HepG2 (cell line): ENCODE results near the gene PKP1. TPM values are rescaled to one million over a fixed set of nuclear protein-coding genes. Genes with fewer than 3 reads are reported as not detected.

ENCODE experiments used
- ATAC-seq: fragments of 200-7000 bp; cut with Tn5 transposase; 3 replicates; pipeline ENCODE4 v1.9.1; 2020; ENCODE audit warnings: mild to moderate bottlenecking, moderate library complexity
- BruUV-seq: library from RNA; stranded (reverse); fragments of 400-500 nt; replicated peaks from 2 replicates; lab custom pipeline; 2021; lab: Mats Ljungman, UMichigan
- CTCF ChIA-PET: fragments of 300-600 bp; formaldehyde crosslinking; extraction: SDS; loops from one replicate; lab custom pipeline; 2021; ENCODE audit warnings: low total read pairs, inconsistent platforms, low intra/inter-chr PET ratio; lab: Yijun Ruan, JAX
- POLR2A ChIA-PET: fragments of 350-600 bp; sonication (Branson Sonifier 250); formaldehyde crosslinking; loops from one replicate; lab custom pipeline; 2020; ENCODE audit warnings: antibody characterized with exemption, inconsistent platforms; lab: Yijun Ruan, JAX
- DNase-seq: peaks from one replicate; pipeline ENCODE4 v3.0.0-alpha.2; 2015; ENCODE audit warnings: low spot score
- FAIRE-seq: peaks from 3 replicates; lab custom pipeline; 2011; peaks lifted over from hg19 to GRCh38; lab: Jason Lieb, UNC
- H2AFZ ChIP-seq: one replicate; pipeline ENCODE4 v1.6.1; 2011; ENCODE audit warnings: low read length, inconsistent platforms
- H3K27ac ChIP-seq: fragments of 300-600 bp; 3 replicates; pipeline ENCODE4 v1.8.0; 2011; ENCODE audit warnings: mixed run types, mild to moderate bottlenecking, mixed read lengths, low read length, inconsistent platforms; ENCODE audit not compliant: insufficient read depth; ENCODE audit errors: extremely low read length
- H3K27me3 ChIP-seq, 2 experiments: fragments of 200-600 bp in 1 of 2; 2 replicates in 1 of 2; 3 replicates in 1 of 2; pipeline versions ENCODE4 v1.6.0 to v1.8.0; 2011; ENCODE audit warnings: low read length in 2 of 2, mild to moderate bottlenecking in 2 of 2, moderate library complexity in 2 of 2, inconsistent platforms in 1 of 2; ENCODE audit not compliant: insufficient read depth in 2 of 2, control insufficient read depth in 1 of 2
- H3K36me3 ChIP-seq, 2 experiments: fragments of 200-600 bp in 1 of 2; replicated peaks in 1 of 2; 2 replicates in 1 of 2; 3 replicates in 1 of 2; pipeline versions ENCODE4 v1.5.1 to v1.8.0; 2011; ENCODE audit warnings: low read length in 2 of 2, inconsistent platforms in 1 of 2; ENCODE audit not compliant: insufficient read depth in 2 of 2, control insufficient read depth in 1 of 2
- H3K4me1 ChIP-seq: 2 replicates; pipeline ENCODE4 v1.5.1; 2012; ENCODE audit warnings: low read length, inconsistent platforms; ENCODE audit not compliant: insufficient read depth
- H3K4me2 ChIP-seq: 2 replicates; pipeline ENCODE4 v1.6.0; 2011; ENCODE audit warnings: low read depth, low read length, inconsistent platforms
- H3K4me3 ChIP-seq, 3 experiments: fragments of 200-600 bp in 1 of 3; sonication (generic), shearing (Covaris generic) in 1 of 3; replicated peaks in 1 of 3; 2 replicates each; pipeline ENCODE4 v1.5.1; 2011 to 2016; ENCODE audit warnings: low read length in 3 of 3, inconsistent platforms in 2 of 3, low read depth in 2 of 3, mild to moderate bottlenecking in 2 of 3, control low read depth in 1 of 3, mixed read lengths in 1 of 3; ENCODE audit not compliant: insufficient read depth in 1 of 3
- H3K79me2 ChIP-seq: one replicate; pipeline ENCODE4 v1.6.1; 2011; ENCODE audit warnings: low read length, inconsistent platforms; ENCODE audit not compliant: insufficient read depth
- H3K9ac ChIP-seq: 2 replicates; pipeline ENCODE4 v1.6.0; 2011; ENCODE audit warnings: mild to moderate bottlenecking, low read depth, low read length, inconsistent platforms; ENCODE audit not compliant: insufficient read depth
- H3K9me3 ChIP-seq: 2 replicates; pipeline ENCODE4 v1.5.1; 2012; ENCODE audit warnings: mild to moderate bottlenecking, low read length
- H4K20me1 ChIP-seq: 2 replicates; pipeline ENCODE4 v1.6.0; 2011; ENCODE audit warnings: inconsistent platforms, mild to moderate bottlenecking, low read length, moderate library complexity; ENCODE audit not compliant: insufficient read depth
- STAG1 ChIP-seq: sonication (generic); formaldehyde crosslinking; IDR thresholded peaks from 2 replicates; pipeline ENCODE4 v1.4.0; 2020; ENCODE audit warnings: missing genetic modification reagents
- WGBS: methylation state at CpG from one replicate; pipeline ENCODE4 v1.1.6; 2017; ENCODE audit warnings: low lambda C conversion rate; 5-methylcytosine and 5-hydroxymethylcytosine counted together
- in situ Hi-C: cut with HindIII; loops from 2 replicates; pipeline ENCODE4 v1.10.0; 2017; ENCODE audit warnings: low pct_unique_long_range_greater_than_20kb; ENCODE audit not compliant: extremely low pct_ligation_motif_present
- intact Hi-C: fragments of 100-400 bp; cut with micrococcal nuclease; formaldehyde crosslinking; loops from one replicate; pipeline ENCODE4 v1.10.0; 2022; ENCODE audit not compliant: unreplicated experiment
- polyA plus RNA-seq, 8 experiments: library from polyadenylated mRNA; depleted of rRNA in 3 of 8; stranded (reverse) in 7 of 8; unstranded in 1 of 8; fragments of >200 nt; fragmentation: Illumina TruSeq in 4 of 8; extraction: Trizol in 4 of 8; gene quantifications; 2 replicates each; pipeline versions ENCODE4 v1.2.1 to v1.2.3, GENCODE V29; 2011 to 2016; ENCODE audit warnings: low read depth in 4 of 8, missing spikeins in 1 of 8, mixed read lengths in 1 of 8; ENCODE audit not compliant: insufficient read depth in 1 of 8
- total RNA-seq, 5 experiments: library from RNA; depleted of rRNA; stranded (reverse); fragments of >200 nt; fragmentation: Illumina TruSeq; extraction: Trizol; gene quantifications; 2 replicates each; pipeline ENCODE4 v1.2.3, GENCODE V29; 2016; ENCODE audit warnings: low read depth in 1 of 5
- TF ChIP-seq, protein P1 (sequence below): sonication (generic); formaldehyde crosslinking; IDR thresholded peaks from 2 replicates; pipeline ENCODE4 v1.4.0; 2020; ENCODE audit warnings: missing genetic modification reagents
- TF ChIP-seq, protein P2 (sequence below): sonication (generic); formaldehyde crosslinking; IDR thresholded peaks from 2 replicates; pipeline ENCODE4 v1.5.0; 2020; ENCODE audit warnings: mild to moderate bottlenecking, missing genetic modification reagents, moderate library complexity

PKP1 gene
- total and polyA plus RNA-seq, 2 of the 13 experiments (the other 11 are each of a cell fraction or from before 2014, with no cell fraction given), result not detected

DNA sequence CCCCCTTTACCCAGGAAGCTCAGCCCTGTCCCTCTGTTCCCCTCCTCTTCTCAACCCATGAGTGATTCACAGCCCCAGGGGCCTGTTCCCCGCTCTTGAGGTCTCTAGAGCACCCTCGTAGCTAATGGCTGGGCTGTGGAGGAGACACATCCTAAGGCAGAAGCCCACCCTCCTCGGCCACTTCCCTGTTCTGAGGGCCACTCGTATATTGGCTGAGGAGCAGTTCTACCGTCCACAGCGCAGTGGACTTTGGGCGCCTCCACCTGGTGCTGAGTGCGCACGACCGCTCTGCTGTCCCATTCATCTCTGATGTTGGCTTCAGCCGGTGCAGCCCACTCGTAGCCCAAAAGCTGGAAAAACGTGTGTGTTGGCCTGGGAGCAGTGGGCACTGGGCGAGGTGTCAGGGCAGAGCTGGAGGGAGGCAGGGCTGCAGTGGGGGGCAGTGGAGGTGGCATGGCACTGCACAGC is 24.5 kb upstream of the PKP1 start:
- H3K4me3 ChIP-seq, result no peak overlapping the region
- no peak overlapping the region for H3K27ac ChIP-seq
- H3K9ac ChIP-seq, result no peak overlapping the region
- WGBS, result 30% methylated on average over 6 of the region's 14 CpGs
- no peak overlapping the region for H2AFZ ChIP-seq
- POLR2A ChIA-PET, result no interaction called here
- H3K79me2 ChIP-seq, result no peaks in the 10 kb centered on the region
- BruUV-seq, result no TSS peak
- TF ChIP-seq, protein P1, sequence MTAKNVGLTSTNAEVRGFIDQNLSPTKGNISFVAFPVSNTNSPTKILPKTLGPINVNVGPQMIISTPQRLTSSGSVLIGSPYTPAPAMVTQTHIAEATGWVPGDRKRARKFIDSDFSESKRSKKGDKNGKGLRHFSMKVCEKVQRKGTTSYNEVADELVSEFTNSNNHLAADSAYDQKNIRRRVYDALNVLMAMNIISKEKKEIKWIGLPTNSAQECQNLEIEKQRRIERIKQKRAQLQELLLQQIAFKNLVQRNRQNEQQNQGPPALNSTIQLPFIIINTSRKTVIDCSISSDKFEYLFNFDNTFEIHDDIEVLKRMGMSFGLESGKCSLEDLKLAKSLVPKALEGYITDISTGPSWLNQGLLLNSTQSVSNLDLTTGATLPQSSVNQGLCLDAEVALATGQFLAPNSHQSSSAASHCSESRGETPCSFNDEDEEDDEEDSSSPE (CRISPR knock-in tag), result no peak
- peak; percentile 26 for TF ChIP-seq STAG1
- TF ChIP-seq, protein P2, sequence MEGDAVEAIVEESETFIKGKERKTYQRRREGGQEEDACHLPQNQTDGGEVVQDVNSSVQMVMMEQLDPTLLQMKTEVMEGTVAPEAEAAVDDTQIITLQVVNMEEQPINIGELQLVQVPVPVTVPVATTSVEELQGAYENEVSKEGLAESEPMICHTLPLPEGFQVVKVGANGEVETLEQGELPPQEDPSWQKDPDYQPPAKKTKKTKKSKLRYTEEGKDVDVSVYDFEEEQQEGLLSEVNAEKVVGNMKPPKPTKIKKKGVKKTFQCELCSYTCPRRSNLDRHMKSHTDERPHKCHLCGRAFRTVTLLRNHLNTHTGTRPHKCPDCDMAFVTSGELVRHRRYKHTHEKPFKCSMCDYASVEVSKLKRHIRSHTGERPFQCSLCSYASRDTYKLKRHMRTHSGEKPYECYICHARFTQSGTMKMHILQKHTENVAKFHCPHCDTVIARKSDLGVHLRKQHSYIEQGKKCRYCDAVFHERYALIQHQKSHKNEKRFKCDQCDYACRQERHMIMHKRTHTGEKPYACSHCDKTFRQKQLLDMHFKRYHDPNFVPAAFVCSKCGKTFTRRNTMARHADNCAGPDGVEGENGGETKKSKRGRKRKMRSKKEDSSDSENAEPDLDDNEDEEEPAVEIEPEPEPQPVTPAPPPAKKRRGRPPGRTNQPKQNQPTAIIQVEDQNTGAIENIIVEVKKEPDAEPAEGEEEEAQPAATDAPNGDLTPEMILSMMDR (CRISPR knock-in tag), result peak; percentile 33; the same call in 1 of the 2 replicates
- FAIRE-seq (no peak), DNase-seq (no peak), ATAC-seq (peak; percentile 16; the same call in 1 of the 3 replicates)
- no peaks in the 10 kb centered on the region; the same call in 1 of the 2 replicates for H4K20me1 ChIP-seq
- H3K4me2 ChIP-seq, result no peak overlapping the region
- H3K36me3 ChIP-seq, result no peaks in the 10 kb centered on the region
- H3K4me1 ChIP-seq, result no peaks in the 10 kb centered on the region
- CTCF ChIA-PET, result no interaction called here
- peaks cover 2 to 12% of the 10 kb centered on the region in 2 experiments; a peak in 4 of 5 replicates for H3K27me3 ChIP-seq
- no peaks in the 10 kb centered on the region for H3K9me3 ChIP-seq
- in situ Hi-C loops, result no loop called here
- intact Hi-C loops, result no loop called here
